ENCODE measurements around the gene PIK3CG. TPM values are rescaled to one million over a fixed set of nuclear protein-coding genes. Genes with fewer than 3 reads are reported as not detected.

The PIK3CG gene
- total RNA-seq (2022; extraction: Qiagen RNA extraction; ENCODE audit: low read depth): not detected in 5 replicates

DNA sequence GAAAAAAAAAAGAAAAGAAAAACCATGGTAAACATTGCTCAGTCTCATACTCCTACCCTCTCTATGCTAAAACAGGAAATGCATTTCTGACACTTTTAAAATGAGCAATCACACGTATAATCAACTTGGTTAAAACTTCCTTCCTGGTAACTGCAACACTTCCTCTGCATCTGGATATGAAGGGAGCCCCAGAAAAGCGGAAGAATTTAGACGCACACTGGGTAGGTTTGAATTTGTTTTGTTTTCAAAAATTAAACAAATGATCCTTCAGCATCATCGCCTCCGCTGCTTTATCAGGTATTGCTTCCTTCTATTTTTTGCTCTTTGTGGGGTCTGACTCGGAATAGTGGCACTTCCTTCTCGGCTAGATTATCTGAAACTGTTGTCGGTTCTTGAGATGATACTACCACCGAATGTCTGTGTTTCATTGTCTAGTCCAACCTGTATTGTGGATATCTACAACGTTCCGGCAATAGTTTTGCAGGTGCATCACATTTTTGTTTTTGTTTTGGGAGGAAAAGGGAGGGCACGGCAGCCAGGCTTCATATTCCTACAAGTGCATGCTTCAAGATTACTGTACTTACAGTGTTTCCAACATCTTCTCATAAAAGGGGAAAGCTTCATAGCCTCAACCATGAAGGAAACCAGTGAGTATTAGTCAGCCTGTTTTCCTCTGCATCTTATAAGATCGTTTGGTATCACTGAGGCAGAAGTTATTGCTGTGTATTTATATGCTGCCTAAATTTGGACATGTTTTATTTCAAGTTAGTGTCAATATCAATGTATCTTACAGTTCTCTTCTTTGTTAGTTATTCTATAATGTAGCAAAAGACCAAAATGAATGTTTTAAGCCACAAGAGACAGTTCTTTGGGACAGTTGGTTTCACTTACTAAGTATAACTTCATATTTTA is at the start of gene PIK3CG:
Gene PIK3CG, plus strand, starts transcription at position 153 of the 912 bp plus-strand sequence. CDS start 2,280 bp downstream, outside the sequence.

Other genes starting within 250 kb of the PIK3CG start
- gene CCDC71L, start 204.1 kb upstream of the PIK3CG start, total RNA-seq (2022; extraction: Qiagen RNA extraction; ENCODE audit: low read depth): 9.6 to 17.8 TPM (median 14.1 TPM) in 5 replicates
- 1.5 to 3.8 TPM (median 3.0 TPM) in 5 replicates for gene PRKAR2B, start 179.4 kb downstream of the PIK3CG start, total RNA-seq (2022; extraction: Qiagen RNA extraction; ENCODE audit: low read depth)